HFFc6 (cell line): ENCODE measurements around the gene ERC2. TPM values are rescaled to one million over a fixed set of nuclear protein-coding genes. Genes with fewer than 3 reads are reported as not detected.

Experiments used
- DNase-seq: peaks from one replicate; pipeline ENCODE4 v3.0.0-alpha.2; 2018
- H3K27ac Mint-ChIP-seq: 2 replicates; pipeline ENCODE4 v1.8.0; 2020; ENCODE audit warnings: mild to moderate bottlenecking, mixed read lengths
- H3K27me3 Mint-ChIP-seq: 2 replicates; pipeline ENCODE4 v1.8.0; 2021; ENCODE audit warnings: mild to moderate bottlenecking, moderate library complexity, mixed read lengths; ENCODE audit not compliant: insufficient read depth
- H3K36me3 Mint-ChIP-seq: 2 replicates; pipeline ENCODE4 v1.8.0; 2021; ENCODE audit warnings: low read depth, mixed read lengths
- H3K4me1 Mint-ChIP-seq: 2 replicates; pipeline ENCODE4 v1.8.0; 2020; ENCODE audit warnings: low read depth, mixed read lengths
- H3K4me3 Mint-ChIP-seq: 2 replicates; pipeline ENCODE4 v1.8.0; 2020; ENCODE audit warnings: mild to moderate bottlenecking, moderate library complexity, mixed read lengths
- H3K9me3 Mint-ChIP-seq: 2 replicates; pipeline ENCODE4 v1.8.0; 2020; ENCODE audit warnings: mild to moderate bottlenecking, mixed read lengths
- total RNA-seq, 6 experiments: library from RNA; stranded (reverse); fragmentation: NEBNext Ultra II Directional; extraction: Animal tissue kit (Norgen Biotek cat#: 25700); gene quantifications; 2 replicates in 1 of 6; 3 replicates in 5 of 6; pipeline ENCODE4 v1.2.3, GENCODE V29; 2021
- TF ChIP-seq, protein P1 (sequence below): fragments of 200-600 bp; sonication (generic); IDR thresholded peaks from 2 replicates; pipeline ENCODE4 v1.5.0; 2021; ENCODE audit warnings: antibody characterized with exemption, mild to moderate bottlenecking

ERC2 gene
- total RNA-seq, 6 experiments from 2014 or later = 0.11 TPM; not detected in 5

DNA sequence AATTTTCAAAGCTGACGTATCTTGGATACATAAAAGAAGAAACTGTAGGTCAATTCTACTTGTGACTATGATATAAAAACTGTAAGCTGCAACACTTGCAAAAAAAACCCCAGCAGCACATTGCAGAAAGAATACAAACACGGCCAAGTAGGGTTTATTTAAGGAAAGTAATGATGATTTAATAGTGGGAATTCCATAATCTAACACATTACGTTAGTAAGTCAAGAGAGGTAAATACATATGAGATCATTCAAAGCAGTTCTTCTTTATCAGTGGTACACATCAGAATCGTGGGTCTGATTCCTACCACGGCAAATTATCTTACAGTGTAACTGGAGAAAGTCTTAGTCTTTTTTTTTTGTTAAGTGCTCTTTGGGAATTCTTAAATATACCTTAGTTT lies 688.7 kb downstream of the ERC2 start:
- TF ChIP-seq, protein P1, sequence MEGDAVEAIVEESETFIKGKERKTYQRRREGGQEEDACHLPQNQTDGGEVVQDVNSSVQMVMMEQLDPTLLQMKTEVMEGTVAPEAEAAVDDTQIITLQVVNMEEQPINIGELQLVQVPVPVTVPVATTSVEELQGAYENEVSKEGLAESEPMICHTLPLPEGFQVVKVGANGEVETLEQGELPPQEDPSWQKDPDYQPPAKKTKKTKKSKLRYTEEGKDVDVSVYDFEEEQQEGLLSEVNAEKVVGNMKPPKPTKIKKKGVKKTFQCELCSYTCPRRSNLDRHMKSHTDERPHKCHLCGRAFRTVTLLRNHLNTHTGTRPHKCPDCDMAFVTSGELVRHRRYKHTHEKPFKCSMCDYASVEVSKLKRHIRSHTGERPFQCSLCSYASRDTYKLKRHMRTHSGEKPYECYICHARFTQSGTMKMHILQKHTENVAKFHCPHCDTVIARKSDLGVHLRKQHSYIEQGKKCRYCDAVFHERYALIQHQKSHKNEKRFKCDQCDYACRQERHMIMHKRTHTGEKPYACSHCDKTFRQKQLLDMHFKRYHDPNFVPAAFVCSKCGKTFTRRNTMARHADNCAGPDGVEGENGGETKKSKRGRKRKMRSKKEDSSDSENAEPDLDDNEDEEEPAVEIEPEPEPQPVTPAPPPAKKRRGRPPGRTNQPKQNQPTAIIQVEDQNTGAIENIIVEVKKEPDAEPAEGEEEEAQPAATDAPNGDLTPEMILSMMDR = no peak

DNA sequence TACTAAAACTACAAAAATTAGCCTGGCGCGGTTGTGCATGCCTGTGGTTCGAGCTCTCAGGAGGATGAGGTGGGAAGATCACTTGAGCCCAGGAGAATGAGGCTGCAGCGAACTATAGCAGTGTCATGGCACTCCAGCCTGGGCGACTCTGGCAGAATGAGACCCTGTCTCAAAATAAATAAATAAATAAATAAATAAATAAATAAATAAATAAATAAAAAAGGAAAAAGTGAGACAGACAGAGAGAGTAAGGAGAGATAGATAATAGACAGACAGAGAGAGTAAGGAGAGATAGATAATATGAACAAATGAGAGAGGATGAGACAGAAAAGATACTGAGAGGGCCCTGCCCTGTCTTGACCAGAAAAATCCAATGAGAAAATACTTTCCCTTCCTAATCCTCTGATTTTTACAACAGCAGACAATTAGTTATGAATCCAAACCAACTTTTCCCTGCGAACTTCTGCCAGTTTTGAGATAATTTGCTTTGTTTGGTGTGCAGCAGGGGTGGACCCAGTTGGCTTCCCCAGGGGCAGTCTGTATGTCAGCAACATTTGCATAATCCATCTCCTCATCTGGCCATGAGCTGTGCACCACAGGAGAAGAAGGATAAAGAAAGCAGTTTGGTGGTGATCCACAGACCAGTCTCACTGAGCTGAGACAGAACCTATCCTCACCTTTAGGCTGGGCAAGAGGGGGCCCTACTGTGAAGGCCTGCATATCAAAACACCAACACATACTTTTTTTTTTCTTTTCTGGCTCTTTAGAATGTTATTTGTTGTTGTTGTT lies 692.7 kb downstream of the ERC2 start:
- H3K4me1 Mint-ChIP-seq = no peaks in the 10 kb centered on the region
- H3K4me3 Mint-ChIP-seq = no peak overlapping the region
- TF ChIP-seq, protein P1 = no peak

More for the DNA sequence above, 688.7 kb downstream of the ERC2 start:
- Mint-ChIP-seq H3K9me3 (no peaks in the 10 kb centered on the region), H3K27me3 (peaks cover 5% of the 10 kb centered on the region), H3K4me1 (no peaks in the 10 kb centered on the region), H3K27ac (no peak overlapping the region), H3K4me3 (no peak overlapping the region), H3K36me3 (no peaks in the 10 kb centered on the region)
- DNase-seq = no peak

DNA sequence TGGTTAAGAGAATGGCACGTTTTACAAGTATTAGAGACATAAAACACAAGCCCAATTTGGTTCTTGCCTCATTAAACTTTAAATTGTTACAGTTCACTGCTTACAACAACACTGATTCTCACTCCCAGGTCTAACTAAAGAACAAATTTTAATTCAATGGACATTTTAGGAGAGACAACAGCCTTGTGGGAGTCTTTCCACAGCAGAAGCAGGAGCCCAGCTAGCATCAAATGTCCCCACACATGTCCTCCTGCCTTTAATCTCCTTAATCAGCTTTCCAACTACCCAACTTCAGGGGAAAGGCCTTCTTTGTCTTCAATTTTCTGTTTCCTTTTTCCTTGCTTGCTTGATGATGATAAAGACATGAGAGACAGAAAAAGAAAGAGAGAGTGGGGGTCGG lies 693.4 kb downstream of the ERC2 start:
- no peak overlapping the region for H3K27ac Mint-ChIP-seq
- TF ChIP-seq, protein P1 = no peak
- H3K9me3 Mint-ChIP-seq = no peaks in the 10 kb centered on the region
- no peaks in the 10 kb centered on the region for H3K36me3 Mint-ChIP-seq
- H3K27me3 Mint-ChIP-seq = peaks cover 5% of the 10 kb centered on the region
- no peak overlapping the region for H3K4me3 Mint-ChIP-seq
- DNase-seq = no peak
- H3K4me1 Mint-ChIP-seq = no peaks in the 10 kb centered on the region

More for the DNA sequence above, 692.7 kb downstream of the ERC2 start:
- Mint-ChIP-seq H3K27me3 (peaks cover 5% of the 10 kb centered on the region), H3K36me3 (no peaks in the 10 kb centered on the region), H3K27ac (no peak overlapping the region), H3K9me3 (no peaks in the 10 kb centered on the region)
- DNase-seq = no peak

DNA sequence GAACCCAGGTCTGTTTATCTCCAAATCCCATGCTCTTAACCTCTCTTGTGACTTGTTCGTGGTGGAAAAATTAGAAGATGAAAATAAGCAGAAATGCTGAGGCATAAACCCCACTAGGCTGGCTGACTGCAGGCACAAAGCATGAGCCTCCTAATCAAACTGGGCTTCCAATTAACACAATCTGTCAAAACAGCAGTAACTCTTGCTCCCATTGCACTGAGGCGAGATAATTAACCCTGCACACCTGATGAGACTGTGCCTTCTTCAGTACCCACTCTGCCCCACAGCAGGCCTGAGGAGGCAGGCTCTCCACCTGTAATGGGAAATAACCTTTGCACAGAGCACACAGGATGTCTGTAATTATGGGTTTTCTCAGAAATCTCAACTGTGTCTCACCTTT lies 696.8 kb downstream of the ERC2 start:
- Mint-ChIP-seq H3K9me3 (no peaks in the 10 kb centered on the region), H3K36me3 (no peaks in the 10 kb centered on the region), H3K27ac (no peak overlapping the region), H3K4me3 (no peak overlapping the region), H3K4me1 (no peaks in the 10 kb centered on the region), H3K27me3 (peaks cover 8% of the 10 kb centered on the region; the same call in 1 of the 2 replicates)
- TF ChIP-seq, protein P1 = no peak
- no peak for DNase-seq

DNA sequence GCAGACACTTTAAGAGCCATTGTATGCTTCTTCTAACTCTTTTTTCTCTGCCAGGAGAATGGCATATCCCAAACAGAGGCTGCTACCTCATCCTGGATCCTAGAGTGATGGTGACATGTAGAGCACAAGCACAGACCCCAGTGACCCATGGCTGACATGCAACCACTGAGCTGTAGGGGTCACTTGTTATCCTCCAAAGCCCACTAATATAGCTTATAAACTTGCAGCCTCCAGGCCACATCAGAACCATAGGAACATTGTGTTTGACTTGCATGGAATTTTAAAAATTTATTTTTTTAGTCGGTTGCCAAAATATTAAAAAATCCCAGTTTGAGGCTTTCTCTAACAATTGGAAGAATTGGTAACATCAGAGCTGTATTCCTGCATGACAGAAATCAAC lies 698.2 kb downstream of the ERC2 start:
- no peak overlapping the region for H3K4me3 Mint-ChIP-seq
- TF ChIP-seq, protein P1 = no peak
- no peaks in the 10 kb centered on the region for H3K36me3 Mint-ChIP-seq
- DNase-seq = no peak
- no peaks in the 10 kb centered on the region for H3K9me3 Mint-ChIP-seq
- H3K4me1 Mint-ChIP-seq = no peaks in the 10 kb centered on the region
- H3K27ac Mint-ChIP-seq = no peak overlapping the region
- H3K27me3 Mint-ChIP-seq = peaks cover 6% of the 10 kb centered on the region; the same call in 1 of the 2 replicates
